Measurements from ENCODE around the gene ITM2B. TPM values are rescaled to one million over a fixed set of nuclear protein-coding genes. Genes with fewer than 3 reads are reported as not detected.

ITM2B gene
- total RNA-seq, 1 donor, result 176 TPM

GRCh38 chr13:48294653-48295052, 61.6 kb downstream of the ITM2B start:
- H2AFZ ChIP-seq (ENCODE audit: low read length), result no peak overlapping the region
- no peaks in the 10 kb centered on the region for H4K20me1 ChIP-seq (ENCODE audit: insufficient read depth, low read length)
- TF ChIP-seq, protein P1, sequence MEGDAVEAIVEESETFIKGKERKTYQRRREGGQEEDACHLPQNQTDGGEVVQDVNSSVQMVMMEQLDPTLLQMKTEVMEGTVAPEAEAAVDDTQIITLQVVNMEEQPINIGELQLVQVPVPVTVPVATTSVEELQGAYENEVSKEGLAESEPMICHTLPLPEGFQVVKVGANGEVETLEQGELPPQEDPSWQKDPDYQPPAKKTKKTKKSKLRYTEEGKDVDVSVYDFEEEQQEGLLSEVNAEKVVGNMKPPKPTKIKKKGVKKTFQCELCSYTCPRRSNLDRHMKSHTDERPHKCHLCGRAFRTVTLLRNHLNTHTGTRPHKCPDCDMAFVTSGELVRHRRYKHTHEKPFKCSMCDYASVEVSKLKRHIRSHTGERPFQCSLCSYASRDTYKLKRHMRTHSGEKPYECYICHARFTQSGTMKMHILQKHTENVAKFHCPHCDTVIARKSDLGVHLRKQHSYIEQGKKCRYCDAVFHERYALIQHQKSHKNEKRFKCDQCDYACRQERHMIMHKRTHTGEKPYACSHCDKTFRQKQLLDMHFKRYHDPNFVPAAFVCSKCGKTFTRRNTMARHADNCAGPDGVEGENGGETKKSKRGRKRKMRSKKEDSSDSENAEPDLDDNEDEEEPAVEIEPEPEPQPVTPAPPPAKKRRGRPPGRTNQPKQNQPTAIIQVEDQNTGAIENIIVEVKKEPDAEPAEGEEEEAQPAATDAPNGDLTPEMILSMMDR (IDR thresholded peaks at IDR 0.05; ENCODE audit: extremely low read depth, low read depth, low read length), result no peak
- no peak overlapping the region for H3K4me3 ChIP-seq (ENCODE audit: insufficient read depth, low read length)
- H3K79me2 ChIP-seq (ENCODE audit: insufficient read depth, low read length), result no peaks in the 10 kb centered on the region
- peaks cover 5% of the 10 kb centered on the region for H3K27me3 ChIP-seq (ENCODE audit: insufficient read depth, low read length)
- H3K36me3 ChIP-seq (ENCODE audit: insufficient read depth, low read length), result no peaks in the 10 kb centered on the region
- no peak overlapping the region for H3K27ac ChIP-seq (ENCODE audit: low read depth, low read length)
- H3K9me3 ChIP-seq (ENCODE audit: low read depth, low read length), result no peaks in the 10 kb centered on the region
- H3K4me2 ChIP-seq (ENCODE audit: insufficient read depth, low read length), result no peak overlapping the region
- no peak for DNase-seq (ENCODE audit: insufficient read length, low spot score, missing footprints)
- H3K4me1 ChIP-seq (ENCODE audit: insufficient read depth, low read length), result no peaks in the 10 kb centered on the region

DNA sequence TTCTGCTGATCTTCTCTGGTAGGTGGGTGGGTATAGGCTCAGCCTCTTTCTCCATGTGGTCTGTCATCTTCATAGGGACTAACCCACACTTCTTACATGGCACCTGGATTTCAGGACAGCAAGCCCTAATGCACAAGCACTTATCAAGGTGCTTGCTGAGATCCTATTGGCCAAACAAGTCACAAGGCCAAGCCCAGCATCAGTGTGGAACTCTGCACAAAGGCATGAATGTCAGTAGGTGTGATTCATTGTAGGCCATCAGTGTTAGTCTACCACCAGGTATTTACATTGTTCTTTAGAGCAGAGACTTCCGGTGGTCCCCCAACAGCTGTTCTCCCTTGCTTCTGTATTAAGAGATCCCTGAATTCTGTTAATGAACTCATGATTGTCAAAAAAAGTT, 62.3 kb downstream of the ITM2B start:
- Histone ChIP-seq H3K9me3 (ENCODE audit: low read depth, low read length) (no peaks in the 10 kb centered on the region), H4K20me1 (ENCODE audit: insufficient read depth, low read length) (no peaks in the 10 kb centered on the region), H3K36me3 (ENCODE audit: insufficient read depth, low read length) (no peaks in the 10 kb centered on the region), H2AFZ (ENCODE audit: low read length) (no peak overlapping the region), H3K4me2 (ENCODE audit: insufficient read depth, low read length) (no peak overlapping the region), H3K4me1 (ENCODE audit: insufficient read depth, low read length) (no peaks in the 10 kb centered on the region), H3K79me2 (ENCODE audit: insufficient read depth, low read length) (no peaks in the 10 kb centered on the region), H3K4me3 (ENCODE audit: insufficient read depth, low read length) (no peak overlapping the region), H3K27me3 (ENCODE audit: insufficient read depth, low read length) (peaks cover 4% of the 10 kb centered on the region), H3K27ac (ENCODE audit: low read depth, low read length) (no peak overlapping the region)
- no peak for DNase-seq (ENCODE audit: insufficient read length, low spot score, missing footprints)
- TF ChIP-seq, protein P1 (IDR thresholded peaks at IDR 0.05; ENCODE audit: extremely low read depth, low read depth, low read length), result no peak

GRCh38 chr13:48296528-48296927, 63.5 kb downstream of the ITM2B start:
- no peak overlapping the region for H3K27ac ChIP-seq (ENCODE audit: low read depth, low read length)
- no peaks in the 10 kb centered on the region for H3K27me3 ChIP-seq (ENCODE audit: insufficient read depth, low read length)
- H3K4me2 ChIP-seq (ENCODE audit: insufficient read depth, low read length), result no peak overlapping the region
- H3K4me1 ChIP-seq (ENCODE audit: insufficient read depth, low read length), result no peaks in the 10 kb centered on the region
- no peak overlapping the region for H2AFZ ChIP-seq (ENCODE audit: low read length)
- H3K4me3 ChIP-seq (ENCODE audit: insufficient read depth, low read length), result no peak overlapping the region
- TF ChIP-seq, protein P1 (IDR thresholded peaks at IDR 0.05; ENCODE audit: extremely low read depth, low read depth, low read length), result no peak
- no peak for DNase-seq (ENCODE audit: insufficient read length, low spot score, missing footprints)
- no peaks in the 10 kb centered on the region for H3K9me3 ChIP-seq (ENCODE audit: low read depth, low read length)
- H3K79me2 ChIP-seq (ENCODE audit: insufficient read depth, low read length), result no peaks in the 10 kb centered on the region
- no peaks in the 10 kb centered on the region for H3K36me3 ChIP-seq (ENCODE audit: insufficient read depth, low read length)
- no peaks in the 10 kb centered on the region for H4K20me1 ChIP-seq (ENCODE audit: insufficient read depth, low read length)

DNA sequence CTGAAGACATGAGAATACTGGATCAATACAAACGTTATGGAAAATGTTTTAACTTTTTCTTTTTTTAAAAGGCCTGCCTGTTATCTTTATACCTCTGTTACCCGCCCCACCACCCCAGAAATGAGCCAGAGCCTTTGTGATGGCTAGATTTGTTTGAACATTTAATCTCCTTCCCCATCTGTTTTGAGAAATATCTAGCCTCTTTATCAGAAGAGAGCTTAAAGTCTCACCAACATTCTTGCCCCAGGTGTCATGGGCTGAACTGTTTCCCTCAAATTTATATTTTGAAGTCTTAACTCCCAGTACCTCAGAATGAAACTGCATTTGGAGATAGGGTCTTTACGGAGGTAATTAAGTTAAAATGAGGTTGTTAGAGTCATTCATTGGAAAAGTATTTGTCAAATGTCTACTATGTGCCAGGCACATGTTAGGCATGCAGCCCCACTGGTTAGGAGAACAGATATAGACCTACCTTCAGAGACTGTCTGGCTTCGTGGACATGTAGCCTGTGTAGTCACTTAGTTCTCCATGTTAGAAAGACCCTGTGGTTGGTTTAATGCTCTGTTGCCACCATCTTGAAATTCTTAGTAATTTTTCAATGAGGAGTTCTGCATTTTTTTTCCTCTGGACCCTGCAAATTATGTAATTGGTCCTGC, 64.3 kb downstream of the ITM2B start:
- Histone ChIP-seq H3K27me3 (ENCODE audit: insufficient read depth, low read length) (no peaks in the 10 kb centered on the region), H3K36me3 (ENCODE audit: insufficient read depth, low read length) (no peaks in the 10 kb centered on the region)
- no peak for DNase-seq (ENCODE audit: insufficient read length, low spot score, missing footprints)

More for the DNA sequence above, 64.3 kb downstream of the ITM2B start:
- Histone ChIP-seq H3K79me2 (ENCODE audit: insufficient read depth, low read length) (no peaks in the 10 kb centered on the region), H3K9me3 (ENCODE audit: low read depth, low read length) (no peaks in the 10 kb centered on the region), H3K4me1 (ENCODE audit: insufficient read depth, low read length) (no peaks in the 10 kb centered on the region), H4K20me1 (ENCODE audit: insufficient read depth, low read length) (no peaks in the 10 kb centered on the region), H3K4me2 (ENCODE audit: insufficient read depth, low read length) (no peak overlapping the region), H3K27ac (ENCODE audit: low read depth, low read length) (no peak overlapping the region), H3K4me3 (ENCODE audit: insufficient read depth, low read length) (no peak overlapping the region), H2AFZ (ENCODE audit: low read length) (no peak overlapping the region)
- TF ChIP-seq, protein P1 (IDR thresholded peaks at IDR 0.05; ENCODE audit: extremely low read depth, low read depth, low read length), result no peak
